AG04450 (cell line): ENCODE results near the gene FAM236B. TPM values are rescaled to one million over a fixed set of nuclear protein-coding genes. Genes with fewer than 3 reads are reported as not detected.
"Not testable (repeated sequence)": the region's sequence is repeated elsewhere in the genome, so short reads cannot be mapped to it uniquely, and the experiment has no call there.

Experiments
- CTCF ChIA-PET: fragments of 300-600, 350-600 bp; formaldehyde crosslinking; extraction: SDS; loops from one replicate; lab custom pipeline; 2022; ENCODE audit warnings: antibody characterized with exemption, inconsistent platforms; lab: Charles Lee
- POLR2A ChIA-PET: fragments of 350-600 bp; formaldehyde crosslinking; extraction: SDS; loops from one replicate; lab custom pipeline; 2021; ENCODE audit warnings: antibody characterized with exemption, inconsistent platforms; lab: Yijun Ruan, JAX
- DNase-seq: peaks from one replicate; pipeline ENCODE4 v3.0.0-alpha.2; 2011; ENCODE audit warnings: low read depth, low spot score
- H3K27ac ChIP-seq: one replicate; pipeline ENCODE4 v1.5.1; 2012; ENCODE audit warnings: low read depth, low read length, control low read depth
- H3K27me3 ChIP-seq: one replicate; pipeline ENCODE4 v1.6.0; 2012; ENCODE audit warnings: low read length; ENCODE audit not compliant: control insufficient read depth, insufficient read depth
- H3K4me3 ChIP-seq: 2 replicates; pipeline ENCODE4 v1.5.1; 2011; ENCODE audit warnings: mild to moderate bottlenecking, low read depth, low read length, control low read depth
- H3K9me3 ChIP-seq: 2 replicates; pipeline ENCODE4 v1.5.1; 2012; ENCODE audit warnings: low read length; ENCODE audit not compliant: control insufficient read depth, insufficient read depth
- polyA minus RNA-seq: library from RNA; depleted of rRNA, polyadenylated mRNA; stranded (reverse); fragments of >200 nt; gene quantifications from 2 replicates; pipeline ENCODE4 v1.2.3, GENCODE V29; 2011; rRNA and poly(A)+ RNA removed
- polyA plus RNA-seq: library from polyadenylated mRNA; depleted of rRNA; stranded (reverse); fragments of >200 nt; gene quantifications from 2 replicates; pipeline ENCODE4 v1.2.3, GENCODE V29; 2011; rRNA removed

FAM236B gene
- polyA plus RNA-seq (not detected in 2 replicates), polyA minus RNA-seq (not detected in 2 replicates)

GRCh38 chrX:72782560-72782959, at the start of gene FAM236B:
Gene FAM236B, minus strand, starts transcription at chrX:72782660. Its CDS starts 100 bp downstream, at chrX:72782560.
- H3K9me3 ChIP-seq, CTCF ChIA-PET, H3K4me3 ChIP-seq, DNase-seq, POLR2A ChIA-PET, H3K27ac ChIP-seq, H3K27me3 ChIP-seq: not testable (repeated sequence)

- H3K27ac ChIP-seq, DNase-seq, POLR2A ChIA-PET, H3K4me3 ChIP-seq, H3K27me3 ChIP-seq, CTCF ChIA-PET, H3K9me3 ChIP-seq: not testable (repeated sequence)
Observed at GRCh38 chrX:72830701-72831100, 48.2 kb upstream of the FAM236B start.

- POLR2A ChIA-PET, H3K27ac ChIP-seq, H3K9me3 ChIP-seq, H3K27me3 ChIP-seq, H3K4me3 ChIP-seq, DNase-seq, CTCF ChIA-PET: not testable (repeated sequence)
Observed at GRCh38 chrX:72808110-72808509, 25.6 kb upstream of the FAM236B start, which contains the start of gene FAM236D. Gene FAM236D, minus strand, starts transcription at chrX:72808210. Its CDS starts 100 bp downstream, at chrX:72808110.

- DNase-seq, POLR2A ChIA-PET, H3K4me3 ChIP-seq, H3K9me3 ChIP-seq, H3K27ac ChIP-seq, H3K27me3 ChIP-seq, CTCF ChIA-PET: not testable (repeated sequence)
Observed at GRCh38 chrX:72790390-72790789, 7.9 kb upstream of the FAM236B start.

GRCh38 chrX:72788142-72788541, 5.7 kb upstream of the FAM236B start:
- H3K27me3 ChIP-seq, H3K4me3 ChIP-seq, CTCF ChIA-PET, H3K27ac ChIP-seq, DNase-seq, H3K9me3 ChIP-seq, POLR2A ChIA-PET: not testable (repeated sequence)

GRCh38 chrX:72783964-72784363, 1.5 kb upstream of the FAM236B start:
- POLR2A ChIA-PET, CTCF ChIA-PET, H3K4me3 ChIP-seq, DNase-seq, H3K9me3 ChIP-seq, H3K27me3 ChIP-seq, H3K27ac ChIP-seq: not testable (repeated sequence)

- H3K27me3 ChIP-seq, CTCF ChIA-PET, H3K27ac ChIP-seq, H3K4me3 ChIP-seq, POLR2A ChIA-PET, H3K9me3 ChIP-seq, DNase-seq: not testable (repeated sequence)
Observed at GRCh38 chrX:72783365-72783936, 991 bp upstream of the FAM236B start.

- H3K4me3 ChIP-seq, DNase-seq, H3K27me3 ChIP-seq, H3K27ac ChIP-seq, POLR2A ChIA-PET, CTCF ChIA-PET, H3K9me3 ChIP-seq: not testable (repeated sequence)
Observed at GRCh38 chrX:72778146-72778545, 4.3 kb downstream of the FAM236B start.

GRCh38 chrX:72777467-72777790, 5.0 kb downstream of the FAM236B start:
- H3K4me3 ChIP-seq, POLR2A ChIA-PET, CTCF ChIA-PET, H3K9me3 ChIP-seq, H3K27me3 ChIP-seq, DNase-seq, H3K27ac ChIP-seq: not testable (repeated sequence)

GRCh38 chrX:72776653-72777466, 5.6 kb downstream of the FAM236B start, which contains the start of gene DMRTC1B:
Gene DMRTC1B, plus strand, starts transcription at chrX:72776890. Its CDS starts 68,246 bp downstream, at chrX:72845136.
- H3K27ac ChIP-seq, CTCF ChIA-PET, H3K4me3 ChIP-seq, POLR2A ChIA-PET, DNase-seq, H3K9me3 ChIP-seq, H3K27me3 ChIP-seq: not testable (repeated sequence)

- POLR2A ChIA-PET, CTCF ChIA-PET, H3K27ac ChIP-seq: not testable (repeated sequence)
Observed at GRCh38 chrX:72760454-72760853, 22.0 kb downstream of the FAM236B start.

GRCh38 chrX:72748545-72748944, 33.9 kb downstream of the FAM236B start:
- H3K27me3 ChIP-seq, H3K27ac ChIP-seq, H3K4me3 ChIP-seq, H3K9me3 ChIP-seq, DNase-seq, POLR2A ChIA-PET, CTCF ChIA-PET: not testable (repeated sequence)

More at GRCh38 chrX:72760454-72760853, 22.0 kb downstream of the FAM236B start:
- not testable (repeated sequence) for H3K9me3 ChIP-seq, H3K27me3 ChIP-seq, DNase-seq, H3K4me3 ChIP-seq
